ENCODE results near the gene SMAD5. TPM values are rescaled to one million over a fixed set of nuclear protein-coding genes. Genes with fewer than 3 reads are reported as not detected.

Gene SMAD5
- total RNA-seq, 2 experiments from 2014 or later: 10.1 to 10.4 TPM

DNA sequence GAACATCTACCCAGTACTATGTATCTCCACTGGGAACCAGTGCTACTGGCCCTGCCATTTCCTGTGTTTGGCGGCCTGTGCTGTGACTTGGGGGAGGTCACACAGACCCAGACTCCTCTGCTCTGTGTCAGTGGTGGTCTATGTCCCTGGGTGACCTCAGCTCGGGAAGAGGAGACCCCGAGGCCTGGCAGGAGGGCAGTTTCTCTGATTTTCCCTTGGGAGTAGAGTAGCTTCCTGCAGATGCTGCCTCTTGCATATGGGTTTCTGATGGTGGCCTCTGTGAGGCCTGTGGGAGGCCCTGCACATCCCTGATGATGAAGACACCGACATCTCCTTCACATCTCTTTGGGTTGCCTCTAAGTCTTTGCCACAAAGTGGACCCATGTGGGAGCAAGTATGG, 73.3 kb downstream of the SMAD5 start:
- no peak overlapping the region for H3K27ac Mint-ChIP-seq
- no peaks in the 10 kb centered on the region for H3K9me3 Mint-ChIP-seq
- no peaks in the 10 kb centered on the region for H3K4me1 Mint-ChIP-seq
- H3K36me3 Mint-ChIP-seq: no peaks in the 10 kb centered on the region
- peaks cover 11% of the 10 kb centered on the region for H3K27me3 Mint-ChIP-seq
- no peak for DNase-seq
- H3K4me3 Mint-ChIP-seq: no peak overlapping the region

DNA sequence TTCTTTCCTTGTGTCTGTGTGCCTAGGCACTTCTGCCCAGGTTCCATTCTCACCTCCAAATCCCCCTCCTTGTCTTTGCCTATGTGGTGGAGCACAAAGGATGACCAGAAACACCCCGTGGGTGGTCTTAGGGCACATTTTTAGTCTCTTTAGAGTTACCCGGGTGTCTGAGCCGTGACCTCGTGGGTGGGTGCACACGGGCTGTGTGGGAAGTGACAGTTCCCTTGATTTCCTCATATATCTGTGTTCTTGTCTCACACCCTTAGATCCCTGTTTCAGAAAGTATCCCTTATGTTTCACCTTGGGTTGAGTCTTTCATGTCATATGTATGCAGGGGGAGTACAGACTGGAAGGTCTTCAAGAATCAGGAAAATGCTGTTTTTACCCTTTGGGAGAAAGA, 73.7 kb downstream of the SMAD5 start:
- H3K36me3 Mint-ChIP-seq: no peaks in the 10 kb centered on the region
- H3K4me3 Mint-ChIP-seq: no peak overlapping the region
- no peak for DNase-seq
- H3K9me3 Mint-ChIP-seq: no peaks in the 10 kb centered on the region
- no peak overlapping the region for H3K27ac Mint-ChIP-seq
- H3K27me3 Mint-ChIP-seq: peaks cover 11% of the 10 kb centered on the region
- no peaks in the 10 kb centered on the region for H3K4me1 Mint-ChIP-seq

DNA sequence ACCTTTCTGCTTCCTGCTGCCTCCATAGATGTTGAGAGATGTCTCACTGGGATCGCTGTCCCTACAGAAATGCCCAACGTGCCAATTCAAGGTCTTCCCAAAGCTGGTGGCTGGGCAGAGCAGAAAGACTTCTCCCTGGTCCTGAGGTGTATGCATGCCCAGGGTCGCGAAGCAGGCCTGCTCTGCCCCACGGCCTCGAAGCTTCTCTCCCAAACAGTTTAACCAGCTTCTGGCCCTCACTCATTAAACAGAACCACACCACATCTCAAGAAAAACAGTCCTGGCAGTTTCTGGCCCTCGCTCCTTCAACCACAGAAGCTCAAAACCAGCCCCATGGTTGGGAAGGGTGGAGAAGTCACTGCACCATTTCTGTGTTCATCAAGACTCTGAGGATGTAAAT, 75.0 kb downstream of the SMAD5 start:
- no peak for DNase-seq
- no peaks in the 10 kb centered on the region for H3K9me3 Mint-ChIP-seq
- peaks cover 2% of the 10 kb centered on the region for H3K4me1 Mint-ChIP-seq
- no peak overlapping the region for H3K27ac Mint-ChIP-seq
- H3K36me3 Mint-ChIP-seq: no peaks in the 10 kb centered on the region
- peaks cover 16% of the 10 kb centered on the region for H3K27me3 Mint-ChIP-seq
- H3K4me3 Mint-ChIP-seq: no peak overlapping the region

DNA sequence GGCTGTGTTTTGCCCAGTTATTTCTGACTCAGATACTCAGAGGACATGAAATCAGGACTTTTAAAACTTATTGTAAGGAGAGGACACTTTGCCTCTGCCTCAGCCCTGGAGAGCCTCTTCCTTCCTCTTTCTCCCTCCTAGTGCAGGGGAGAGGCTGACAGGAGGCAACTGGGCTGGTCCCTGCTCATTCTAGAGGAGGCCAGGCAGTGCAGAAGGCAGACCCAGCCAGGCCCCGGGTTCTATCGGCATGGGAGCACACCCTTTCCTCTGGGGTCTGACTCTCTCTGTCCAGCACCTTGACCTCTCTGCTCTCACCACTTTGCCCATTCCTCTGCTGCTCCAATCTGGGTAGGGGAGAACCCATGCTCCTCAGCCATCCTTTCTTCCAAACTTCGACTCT, 76.3 kb downstream of the SMAD5 start:
- H3K36me3 Mint-ChIP-seq: no peaks in the 10 kb centered on the region
- peaks cover 24% of the 10 kb centered on the region for H3K27me3 Mint-ChIP-seq
- no peak overlapping the region for H3K4me3 Mint-ChIP-seq
- no peak for DNase-seq
- no peaks in the 10 kb centered on the region for H3K9me3 Mint-ChIP-seq
- peaks cover 2% of the 10 kb centered on the region for H3K4me1 Mint-ChIP-seq
- no peak overlapping the region for H3K27ac Mint-ChIP-seq

DNA sequence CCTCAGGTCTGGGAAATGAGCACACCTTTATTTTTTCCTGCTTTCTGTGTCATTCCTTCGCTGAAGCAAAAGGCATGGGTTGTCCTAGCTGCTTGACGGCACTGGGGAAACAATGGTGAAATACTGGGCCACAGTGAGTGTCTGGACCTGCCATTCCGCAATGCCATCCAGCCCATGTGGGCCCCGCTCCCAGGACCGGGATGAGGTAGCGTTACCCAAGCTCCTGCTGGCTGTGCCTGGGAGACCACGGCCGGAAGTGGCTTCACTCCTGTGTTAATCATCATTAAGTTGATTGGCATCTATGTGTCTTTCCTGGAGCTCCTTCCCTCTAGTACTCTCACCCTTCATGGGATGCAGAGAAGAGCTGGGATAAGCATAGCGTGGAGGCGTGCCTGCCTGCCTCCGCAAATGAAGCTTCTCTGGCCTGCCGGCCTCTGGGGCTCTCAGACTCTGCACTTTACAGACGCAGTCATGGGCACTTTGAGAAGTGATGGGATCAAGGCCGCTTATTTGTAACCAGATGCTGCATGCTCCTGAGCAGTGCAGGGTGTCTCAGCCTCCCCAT, 76.8 kb downstream of the SMAD5 start:
- Mint-ChIP-seq H3K27ac (no peak overlapping the region), H3K4me1 (peaks cover 2% of the 10 kb centered on the region), H3K36me3 (no peaks in the 10 kb centered on the region), H3K27me3 (peaks cover 25% of the 10 kb centered on the region), H3K9me3 (no peaks in the 10 kb centered on the region), H3K4me3 (no peak overlapping the region)
- DNase-seq: no peak

DNA sequence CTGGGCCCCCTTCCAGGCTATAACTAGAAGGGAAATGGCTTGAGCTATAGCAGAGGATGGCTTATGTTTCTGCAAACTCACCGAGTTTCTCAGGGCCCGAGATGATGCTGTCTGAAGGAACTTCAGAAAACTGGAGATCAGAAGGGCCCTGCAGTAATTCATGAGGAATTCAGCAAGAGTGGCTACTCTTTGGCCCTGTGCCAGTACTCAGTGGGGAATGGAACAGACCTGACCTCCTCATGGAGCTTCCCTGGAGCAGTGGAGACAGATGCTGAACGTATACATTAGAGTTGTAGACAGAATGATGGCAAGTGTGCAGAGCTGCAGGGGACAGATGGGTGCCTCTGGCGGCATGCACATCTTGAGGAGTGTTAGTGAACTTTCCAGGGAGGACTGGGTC, 77.6 kb downstream of the SMAD5 start:
- no peak for DNase-seq
- Mint-ChIP-seq H3K4me1 (peaks cover 2% of the 10 kb centered on the region), H3K36me3 (no peaks in the 10 kb centered on the region), H3K27me3 (peaks cover 25% of the 10 kb centered on the region), H3K4me3 (no peak overlapping the region), H3K9me3 (no peaks in the 10 kb centered on the region), H3K27ac (no peak overlapping the region)

DNA sequence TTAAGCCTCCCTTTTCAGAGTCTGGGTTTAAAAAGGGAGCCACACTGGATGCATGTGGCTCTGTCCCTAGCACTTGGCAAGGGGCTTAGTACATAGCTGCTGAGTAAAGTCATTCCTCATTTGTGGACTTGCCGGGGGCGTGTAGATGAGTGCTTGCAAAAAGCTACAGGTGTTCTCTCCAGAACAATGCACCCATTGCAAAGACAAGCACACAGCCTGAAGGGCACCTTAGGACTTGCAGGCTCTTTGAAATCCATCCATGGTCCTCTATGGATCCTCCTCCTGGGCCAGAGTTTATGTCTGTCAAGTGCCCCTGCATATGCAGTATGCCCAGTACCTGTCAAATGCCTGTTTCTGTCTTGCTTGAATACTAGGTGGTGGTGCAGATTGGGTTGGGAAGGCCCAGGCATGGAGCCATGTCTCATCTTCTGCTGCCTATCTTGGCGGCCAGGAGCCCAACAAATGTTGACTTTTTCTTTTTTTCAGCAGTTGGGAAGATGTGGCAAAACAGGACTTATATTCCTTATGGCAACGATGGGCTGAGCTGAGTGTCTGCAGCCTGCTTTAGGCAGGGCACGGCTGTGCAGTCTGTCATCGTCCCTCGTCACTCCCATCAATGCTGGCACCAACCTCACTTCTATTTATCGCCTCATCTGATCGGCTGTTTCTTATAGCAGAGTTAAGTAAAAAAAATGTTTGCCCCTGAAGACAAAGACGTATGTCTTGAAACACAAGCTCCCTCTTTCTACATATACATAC, 78.8 kb downstream of the SMAD5 start:
- H3K4me1 Mint-ChIP-seq: peaks cover 2% of the 10 kb centered on the region
- no peak overlapping the region for H3K4me3 Mint-ChIP-seq
- no peak overlapping the region for H3K27ac Mint-ChIP-seq
- no peaks in the 10 kb centered on the region for H3K36me3 Mint-ChIP-seq
- H3K27me3 Mint-ChIP-seq: peaks cover 35% of the 10 kb centered on the region
- no peaks in the 10 kb centered on the region for H3K9me3 Mint-ChIP-seq
- DNase-seq: no peak

DNA sequence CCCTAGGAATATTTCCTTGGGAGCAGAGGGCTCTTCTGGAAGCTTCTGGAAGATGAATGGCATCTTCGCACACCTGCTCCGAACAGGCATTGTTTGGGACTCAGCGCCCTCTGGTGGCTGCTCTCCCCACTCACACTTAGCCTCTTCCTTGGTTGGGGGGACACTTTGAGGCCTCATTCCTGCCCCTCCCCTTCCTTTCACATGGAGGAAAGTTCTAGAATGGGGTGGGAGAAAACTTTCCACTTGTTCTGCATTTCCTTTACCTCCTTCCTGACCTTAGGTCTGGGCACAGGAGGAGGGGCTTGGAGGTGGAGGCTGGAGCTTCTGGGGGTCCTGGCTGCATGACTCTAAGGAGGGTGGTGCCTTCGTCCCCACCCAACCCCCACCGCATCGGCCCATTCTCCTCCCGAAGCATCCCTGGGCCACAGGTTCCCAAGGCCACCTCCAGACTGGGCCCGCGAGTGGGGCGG, 79.6 kb downstream of the SMAD5 start:
- H3K4me3 Mint-ChIP-seq: no peak overlapping the region
- H3K36me3 Mint-ChIP-seq: no peaks in the 10 kb centered on the region

DNA sequence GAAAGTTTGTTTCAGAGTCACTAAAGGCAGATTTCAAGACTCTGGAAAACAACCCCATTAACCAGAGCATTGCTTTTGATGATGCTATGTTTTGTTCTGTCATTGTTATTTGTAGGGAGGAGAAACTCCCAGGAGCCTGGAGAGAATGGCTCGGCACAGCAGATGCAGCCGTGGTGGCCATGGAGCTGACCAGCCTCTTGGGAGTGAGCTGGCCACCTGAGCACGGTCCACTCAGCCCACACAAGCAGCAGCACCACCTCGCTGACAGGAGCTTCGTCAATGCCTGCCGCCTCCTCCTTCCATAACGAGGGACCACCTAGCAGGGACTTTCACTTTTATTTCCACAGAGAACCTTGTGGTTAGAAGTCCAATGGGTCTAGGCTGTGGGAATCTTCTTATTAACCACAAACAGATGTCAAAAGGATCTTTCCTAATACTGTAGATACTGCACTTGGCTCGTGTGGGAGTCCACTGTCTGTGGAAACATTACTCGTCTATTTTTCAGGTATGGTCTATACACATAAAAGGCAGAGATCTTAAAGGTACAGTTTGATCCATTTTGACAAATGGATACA, 81.4 kb downstream of the SMAD5 start:
- Mint-ChIP-seq H3K36me3 (no peaks in the 10 kb centered on the region), H3K27ac (no peak overlapping the region), H3K4me1 (peaks cover 2% of the 10 kb centered on the region), H3K4me3 (no peak overlapping the region), H3K9me3 (no peaks in the 10 kb centered on the region), H3K27me3 (peaks cover 41% of the 10 kb centered on the region)
- DNase-seq: no peak

More for the DNA sequence above, 79.6 kb downstream of the SMAD5 start:
- Mint-ChIP-seq H3K9me3 (no peaks in the 10 kb centered on the region), H3K27me3 (peaks cover 41% of the 10 kb centered on the region), H3K27ac (no peak overlapping the region), H3K4me1 (peaks cover 2% of the 10 kb centered on the region)
- DNase-seq: peak; percentile 28

DNA sequence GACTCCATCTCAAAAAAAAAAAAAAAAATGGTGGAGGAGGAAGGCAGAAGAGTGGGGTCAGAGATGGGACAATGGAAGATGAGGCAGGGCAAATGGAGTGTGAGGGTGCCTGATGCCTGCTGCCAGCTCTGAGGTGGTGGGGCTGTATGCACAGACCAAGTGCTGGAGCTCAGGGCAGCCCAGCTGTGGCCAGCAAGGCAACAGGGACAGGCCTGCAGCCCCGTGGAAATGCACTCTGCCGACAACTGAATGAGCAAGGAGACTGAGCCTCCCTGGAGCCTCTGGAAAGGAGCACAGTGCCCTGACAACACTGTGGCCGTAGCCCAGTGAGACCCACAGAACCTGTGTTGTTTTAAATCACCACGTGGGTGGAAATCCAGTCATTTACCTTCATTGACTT, 83.2 kb downstream of the SMAD5 start:
- Mint-ChIP-seq H3K36me3 (no peaks in the 10 kb centered on the region), H3K4me3 (no peak overlapping the region), H3K4me1 (peaks cover 2% of the 10 kb centered on the region), H3K27ac (no peak overlapping the region), H3K9me3 (peaks cover 5% of the 10 kb centered on the region), H3K27me3 (peaks cover 38% of the 10 kb centered on the region)
- no peak for DNase-seq

DNA sequence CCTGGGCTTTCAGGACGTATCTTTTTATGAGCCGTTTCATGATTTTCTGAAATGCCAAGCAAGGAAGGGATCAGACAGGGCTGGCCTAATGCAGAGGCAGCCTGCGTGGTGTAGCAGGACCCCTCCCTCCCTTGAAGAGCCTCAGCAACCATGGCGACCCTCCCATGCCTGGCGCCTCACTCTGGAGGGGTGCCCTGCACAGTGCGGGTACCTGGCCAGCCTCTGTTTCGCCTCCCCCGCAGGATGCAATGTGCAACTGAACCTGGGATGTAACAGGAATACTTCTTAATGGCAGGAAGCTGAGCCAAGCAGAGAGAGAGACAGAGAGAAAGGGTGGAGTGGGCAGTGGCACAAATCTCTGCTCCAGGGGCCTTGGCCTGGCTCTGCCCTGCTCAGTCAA, 83.6 kb downstream of the SMAD5 start:
- DNase-seq: no peak
- peaks cover 38% of the 10 kb centered on the region for H3K27me3 Mint-ChIP-seq
- H3K4me3 Mint-ChIP-seq: no peak overlapping the region
- H3K27ac Mint-ChIP-seq: no peak overlapping the region
- H3K36me3 Mint-ChIP-seq: no peaks in the 10 kb centered on the region
- peaks cover 2% of the 10 kb centered on the region for H3K4me1 Mint-ChIP-seq
- H3K9me3 Mint-ChIP-seq: peaks cover 8% of the 10 kb centered on the region

DNA sequence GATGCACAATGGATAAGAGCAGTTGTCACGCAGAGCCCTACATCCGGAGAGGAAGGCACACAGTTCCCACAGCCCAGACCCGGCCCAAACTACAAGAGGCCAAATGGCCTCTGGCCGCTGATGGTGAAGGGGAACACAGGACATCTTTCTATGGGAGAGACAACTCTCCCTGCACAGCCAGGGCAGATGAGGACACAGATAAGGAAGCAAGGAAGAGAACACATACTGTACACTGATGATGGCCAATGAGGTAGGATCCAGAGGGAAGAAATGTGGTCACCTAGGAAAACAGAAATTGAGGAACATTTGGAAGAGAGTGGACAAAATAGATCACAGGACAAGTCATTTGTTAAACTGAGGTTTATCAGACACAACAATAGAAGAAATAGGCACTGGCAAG, 88.7 kb downstream of the SMAD5 start:
- Mint-ChIP-seq H3K4me3 (no peak overlapping the region), H3K36me3 (no peaks in the 10 kb centered on the region), H3K27ac (no peak overlapping the region), H3K9me3 (peaks cover 11% of the 10 kb centered on the region), H3K27me3 (peaks cover 6% of the 10 kb centered on the region), H3K4me1 (no peaks in the 10 kb centered on the region)
- no peak for DNase-seq

DNA sequence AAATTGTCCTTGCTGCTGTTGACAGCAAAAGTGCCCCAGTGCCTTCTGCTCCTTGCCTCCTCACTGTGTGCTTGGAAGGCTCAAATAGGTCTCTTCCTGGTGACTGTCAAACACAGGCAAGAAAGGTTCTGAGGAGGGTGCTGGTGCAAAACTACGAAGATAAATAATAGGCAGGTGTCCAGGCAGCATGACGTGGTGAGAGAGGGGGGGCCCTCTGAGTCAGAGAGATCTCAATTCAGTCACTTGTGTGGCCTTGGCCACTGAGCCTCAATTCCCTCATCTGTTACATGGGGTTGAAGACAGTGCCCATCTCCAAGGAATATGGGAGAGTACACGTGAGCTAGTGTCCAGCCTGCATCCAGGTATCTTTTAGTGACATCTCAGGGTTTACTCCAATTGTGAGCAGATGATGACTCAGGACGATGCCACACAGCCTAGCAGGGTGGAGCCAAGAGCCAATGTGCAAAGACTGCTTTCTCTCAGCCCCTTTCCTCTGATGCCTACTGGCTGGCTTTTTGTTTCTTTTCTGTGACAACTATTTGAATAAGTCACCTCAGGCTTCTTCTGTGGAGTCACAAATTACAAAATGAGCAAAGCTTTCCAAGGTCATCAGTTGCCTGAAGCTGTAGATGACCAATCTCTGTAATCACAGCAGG, 90.1 kb downstream of the SMAD5 start:
- Mint-ChIP-seq H3K4me3 (no peak overlapping the region), H3K27ac (no peak overlapping the region), H3K27me3 (no peaks in the 10 kb centered on the region), H3K4me1 (no peaks in the 10 kb centered on the region), H3K36me3 (no peaks in the 10 kb centered on the region), H3K9me3 (peaks cover 11% of the 10 kb centered on the region)
- no peak for DNase-seq

DNA sequence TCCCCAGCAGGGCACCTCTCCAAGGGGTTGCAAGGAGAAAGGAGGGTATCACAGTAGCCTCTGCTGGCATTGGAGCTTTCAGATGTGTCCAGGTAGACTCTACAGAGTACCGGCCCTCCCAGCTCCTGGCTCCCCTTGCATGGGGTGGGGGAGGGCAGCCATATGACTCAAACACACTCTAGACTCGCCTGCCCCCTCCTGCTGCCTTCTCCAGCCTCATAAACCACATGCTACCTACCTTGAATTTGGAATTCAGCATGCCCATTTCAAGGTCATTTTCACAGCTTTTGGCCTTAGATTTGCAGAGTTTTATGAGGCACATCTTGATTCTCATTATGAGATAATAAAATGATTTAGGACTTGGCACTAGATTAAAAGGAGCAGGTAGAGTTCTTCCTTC, 93.2 kb downstream of the SMAD5 start:
- DNase-seq: no peak
- Mint-ChIP-seq H3K4me1 (no peaks in the 10 kb centered on the region), H3K27ac (no peak overlapping the region), H3K9me3 (peaks cover 6% of the 10 kb centered on the region), H3K36me3 (no peaks in the 10 kb centered on the region), H3K27me3 (peaks cover 5% of the 10 kb centered on the region), H3K4me3 (no peak overlapping the region)

DNA sequence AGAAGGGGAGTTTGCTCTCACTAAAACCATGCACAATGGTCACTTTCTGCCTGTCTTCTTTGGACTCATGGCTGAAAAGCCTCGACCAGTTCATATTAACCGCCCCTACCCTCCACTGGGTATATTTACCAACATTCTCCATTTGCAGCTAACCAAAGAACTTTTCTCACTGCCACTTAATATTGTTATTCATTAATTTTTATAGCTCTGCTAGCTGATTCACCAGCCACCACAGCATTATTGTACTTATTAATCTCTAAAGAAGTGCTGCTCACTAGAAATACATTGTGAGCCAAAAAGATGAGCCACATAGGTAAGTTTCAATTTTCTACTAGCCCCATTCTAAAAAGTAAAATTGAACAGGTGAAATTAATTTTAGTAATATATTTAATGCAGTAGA, 93.8 kb downstream of the SMAD5 start:
- no peak for DNase-seq
- Mint-ChIP-seq H3K36me3 (no peaks in the 10 kb centered on the region), H3K9me3 (peaks cover under 1% of the 10 kb centered on the region), H3K4me1 (no peaks in the 10 kb centered on the region), H3K4me3 (no peak overlapping the region), H3K27me3 (peaks cover 5% of the 10 kb centered on the region), H3K27ac (no peak overlapping the region)
